ENCODE measurements around the gene HOXD10.

Gene HOXD10

GRCh38 chr2:176151442-176152287, 35.1 kb downstream of the HOXD10 start, which contains the start of gene HOXD4:
Gene HOXD4 (plus strand): TSS chr2:176151550. CDS start chr2:176151634, 84 bp downstream.
- Mint-ChIP-seq H3K4me3 (no peak within 1 kb of the TSS), H3K27ac (no peak within 1 kb of the TSS), H3K9me3 (no peaks in the 10 kb centered on the region), H3K27me3 (peaks cover 97% of the 10 kb centered on the region), H3K36me3 (ENCODE audit: low read depth) (no peaks in the 10 kb centered on the region), H3K4me1 (ENCODE audit: low read depth) (no peaks in the 10 kb centered on the region)
- intact Hi-C loops (cut with micrococcal nuclease), result no loop called here

GRCh38 chr2:176152350-176153181, 36.0 kb downstream of the HOXD10 start:
- H3K4me1 Mint-ChIP-seq (ENCODE audit: low read depth), result peaks cover 4% of the 10 kb centered on the region
- peaks cover 94% of the 10 kb centered on the region for H3K27me3 Mint-ChIP-seq
- no peaks in the 10 kb centered on the region for H3K36me3 Mint-ChIP-seq (ENCODE audit: low read depth)
- H3K4me3 Mint-ChIP-seq, result no peak overlapping the region
- H3K9me3 Mint-ChIP-seq, result no peaks in the 10 kb centered on the region
- intact Hi-C loops (cut with micrococcal nuclease), result no loop called here
- no peak overlapping the region for H3K27ac Mint-ChIP-seq

GRCh38 chr2:176154576-176155252, 38.1 kb downstream of the HOXD10 start:
- Mint-ChIP-seq H3K9me3 (no peaks in the 10 kb centered on the region), H3K4me3 (no peak overlapping the region), H3K4me1 (ENCODE audit: low read depth) (peaks cover 5% of the 10 kb centered on the region), H3K27ac (no peak overlapping the region), H3K36me3 (ENCODE audit: low read depth) (no peaks in the 10 kb centered on the region), H3K27me3 (peaks cover 95% of the 10 kb centered on the region)
- intact Hi-C loops (cut with micrococcal nuclease), result no loop called here

GRCh38 chr2:176155356-176156044, 38.9 kb downstream of the HOXD10 start:
- H3K4me3 Mint-ChIP-seq, result no peak overlapping the region
- peaks cover 5% of the 10 kb centered on the region for H3K4me1 Mint-ChIP-seq (ENCODE audit: low read depth)
- no peak overlapping the region for H3K27ac Mint-ChIP-seq
- intact Hi-C loops (cut with micrococcal nuclease), result no loop called here
- peaks cover 95% of the 10 kb centered on the region for H3K27me3 Mint-ChIP-seq
- H3K36me3 Mint-ChIP-seq (ENCODE audit: low read depth), result no peaks in the 10 kb centered on the region
- H3K9me3 Mint-ChIP-seq, result no peaks in the 10 kb centered on the region

GRCh38 chr2:176156301-176156806, 39.8 kb downstream of the HOXD10 start:
- Mint-ChIP-seq H3K9me3 (no peaks in the 10 kb centered on the region), H3K27me3 (peaks cover 95% of the 10 kb centered on the region), H3K4me1 (ENCODE audit: low read depth) (peaks cover 5% of the 10 kb centered on the region), H3K4me3 (no peak overlapping the region), H3K36me3 (ENCODE audit: low read depth) (no peaks in the 10 kb centered on the region), H3K27ac (no peak overlapping the region)
- intact Hi-C loops (cut with micrococcal nuclease), result no loop called here

- Mint-ChIP-seq H3K36me3 (ENCODE audit: low read depth) (no peaks in the 10 kb centered on the region), H3K4me3 (no peak within 1 kb of the TSS), H3K9me3 (no peaks in the 10 kb centered on the region), H3K27ac (no peak within 1 kb of the TSS), H3K4me1 (ENCODE audit: low read depth) (peaks cover 5% of the 10 kb centered on the region), H3K27me3 (peaks cover 95% of the 10 kb centered on the region)
- intact Hi-C loops (cut with micrococcal nuclease), result no loop called here
These were observed 40.4 kb downstream of the HOXD10 start, which contains the start of gene HOXD3 for GRCh38 chr2:176156807-176157498. Gene HOXD3 (plus strand): TSS chr2:176157307. CDS start chr2:176169115, 11,808 bp downstream.

- Mint-ChIP-seq H3K9me3 (no peaks in the 10 kb centered on the region), H3K4me1 (ENCODE audit: low read depth) (peaks cover 5% of the 10 kb centered on the region), H3K27ac (no peak overlapping the region), H3K27me3 (peaks cover 95% of the 10 kb centered on the region), H3K4me3 (no peak overlapping the region), H3K36me3 (ENCODE audit: low read depth) (no peaks in the 10 kb centered on the region)
- intact Hi-C loops (cut with micrococcal nuclease), result no loop called here
These were observed 41.1 kb downstream of the HOXD10 start for GRCh38 chr2:176157499-176158185.

GRCh38 chr2:176158186-176158591, 41.6 kb downstream of the HOXD10 start:
- peaks cover 5% of the 10 kb centered on the region for H3K4me1 Mint-ChIP-seq (ENCODE audit: low read depth)
- H3K36me3 Mint-ChIP-seq (ENCODE audit: low read depth), result no peaks in the 10 kb centered on the region
- H3K27ac Mint-ChIP-seq, result no peak overlapping the region
- peaks cover 95% of the 10 kb centered on the region for H3K27me3 Mint-ChIP-seq
- H3K4me3 Mint-ChIP-seq, result no peak overlapping the region
- intact Hi-C loops (cut with micrococcal nuclease), result no loop called here
- no peaks in the 10 kb centered on the region for H3K9me3 Mint-ChIP-seq

GRCh38 chr2:176158855-176159662, 42.5 kb downstream of the HOXD10 start:
- H3K36me3 Mint-ChIP-seq (ENCODE audit: low read depth), result no peaks in the 10 kb centered on the region
- H3K9me3 Mint-ChIP-seq, result no peaks in the 10 kb centered on the region
- peaks cover 5% of the 10 kb centered on the region for H3K4me1 Mint-ChIP-seq (ENCODE audit: low read depth)
- H3K4me3 Mint-ChIP-seq, result no peak overlapping the region
- no peak overlapping the region for H3K27ac Mint-ChIP-seq
- H3K27me3 Mint-ChIP-seq, result peaks cover 96% of the 10 kb centered on the region
- intact Hi-C loops (cut with micrococcal nuclease), result no loop called here

- H3K27ac Mint-ChIP-seq, result no peak overlapping the region
- no peak overlapping the region for H3K4me3 Mint-ChIP-seq
- peaks cover 96% of the 10 kb centered on the region for H3K27me3 Mint-ChIP-seq
- H3K4me1 Mint-ChIP-seq (ENCODE audit: low read depth), result peaks cover 5% of the 10 kb centered on the region
- H3K36me3 Mint-ChIP-seq (ENCODE audit: low read depth), result no peaks in the 10 kb centered on the region
- intact Hi-C loops (cut with micrococcal nuclease), result no loop called here
- no peaks in the 10 kb centered on the region for H3K9me3 Mint-ChIP-seq
These were observed 43.2 kb downstream of the HOXD10 start for GRCh38 chr2:176159663-176160250.

GRCh38 chr2:176160251-176160985, 43.8 kb downstream of the HOXD10 start:
- H3K9me3 Mint-ChIP-seq, result no peaks in the 10 kb centered on the region
- H3K27ac Mint-ChIP-seq, result no peak overlapping the region
- peaks cover 96% of the 10 kb centered on the region for H3K27me3 Mint-ChIP-seq
- no peaks in the 10 kb centered on the region for H3K36me3 Mint-ChIP-seq (ENCODE audit: low read depth)
- H3K4me1 Mint-ChIP-seq (ENCODE audit: low read depth), result peaks cover 5% of the 10 kb centered on the region
- no peak overlapping the region for H3K4me3 Mint-ChIP-seq
- intact Hi-C loops (cut with micrococcal nuclease), result no loop called here
